OCI-LY1 (cell line): Measurements from ENCODE around the gene RYR1.

Experiments used
- EZH2 ChIP-seq: fragments of 200-600 bp; sonication (generic), shearing (Covaris generic); IDR thresholded peaks from 2 replicates; pipeline ENCODE4 v1.8.0; 2017; ENCODE audit warnings: borderline replicate concordance, mixed run types, mild to moderate bottlenecking, antibody characterized with exemption, low read length, moderate library complexity, mixed read lengths
- TF ChIP-seq, protein P1 (sequence below): fragments of 200-600 bp; sonication (generic), shearing (Covaris generic); IDR thresholded peaks from 2 replicates; pipeline ENCODE4 v1.5.1; 2017; ENCODE audit warnings: mild to moderate bottlenecking, antibody characterized with exemption, low read length, moderate library complexity, mixed read lengths

GRCh38 chr19:38616265-38616664, 182.8 kb downstream of the RYR1 start:
- TF ChIP-seq, protein P1, sequence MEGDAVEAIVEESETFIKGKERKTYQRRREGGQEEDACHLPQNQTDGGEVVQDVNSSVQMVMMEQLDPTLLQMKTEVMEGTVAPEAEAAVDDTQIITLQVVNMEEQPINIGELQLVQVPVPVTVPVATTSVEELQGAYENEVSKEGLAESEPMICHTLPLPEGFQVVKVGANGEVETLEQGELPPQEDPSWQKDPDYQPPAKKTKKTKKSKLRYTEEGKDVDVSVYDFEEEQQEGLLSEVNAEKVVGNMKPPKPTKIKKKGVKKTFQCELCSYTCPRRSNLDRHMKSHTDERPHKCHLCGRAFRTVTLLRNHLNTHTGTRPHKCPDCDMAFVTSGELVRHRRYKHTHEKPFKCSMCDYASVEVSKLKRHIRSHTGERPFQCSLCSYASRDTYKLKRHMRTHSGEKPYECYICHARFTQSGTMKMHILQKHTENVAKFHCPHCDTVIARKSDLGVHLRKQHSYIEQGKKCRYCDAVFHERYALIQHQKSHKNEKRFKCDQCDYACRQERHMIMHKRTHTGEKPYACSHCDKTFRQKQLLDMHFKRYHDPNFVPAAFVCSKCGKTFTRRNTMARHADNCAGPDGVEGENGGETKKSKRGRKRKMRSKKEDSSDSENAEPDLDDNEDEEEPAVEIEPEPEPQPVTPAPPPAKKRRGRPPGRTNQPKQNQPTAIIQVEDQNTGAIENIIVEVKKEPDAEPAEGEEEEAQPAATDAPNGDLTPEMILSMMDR: no peak
- TF ChIP-seq EZH2: no peak
